ENCODE measurements around the gene MPC2.

MPC2 gene

DNA sequence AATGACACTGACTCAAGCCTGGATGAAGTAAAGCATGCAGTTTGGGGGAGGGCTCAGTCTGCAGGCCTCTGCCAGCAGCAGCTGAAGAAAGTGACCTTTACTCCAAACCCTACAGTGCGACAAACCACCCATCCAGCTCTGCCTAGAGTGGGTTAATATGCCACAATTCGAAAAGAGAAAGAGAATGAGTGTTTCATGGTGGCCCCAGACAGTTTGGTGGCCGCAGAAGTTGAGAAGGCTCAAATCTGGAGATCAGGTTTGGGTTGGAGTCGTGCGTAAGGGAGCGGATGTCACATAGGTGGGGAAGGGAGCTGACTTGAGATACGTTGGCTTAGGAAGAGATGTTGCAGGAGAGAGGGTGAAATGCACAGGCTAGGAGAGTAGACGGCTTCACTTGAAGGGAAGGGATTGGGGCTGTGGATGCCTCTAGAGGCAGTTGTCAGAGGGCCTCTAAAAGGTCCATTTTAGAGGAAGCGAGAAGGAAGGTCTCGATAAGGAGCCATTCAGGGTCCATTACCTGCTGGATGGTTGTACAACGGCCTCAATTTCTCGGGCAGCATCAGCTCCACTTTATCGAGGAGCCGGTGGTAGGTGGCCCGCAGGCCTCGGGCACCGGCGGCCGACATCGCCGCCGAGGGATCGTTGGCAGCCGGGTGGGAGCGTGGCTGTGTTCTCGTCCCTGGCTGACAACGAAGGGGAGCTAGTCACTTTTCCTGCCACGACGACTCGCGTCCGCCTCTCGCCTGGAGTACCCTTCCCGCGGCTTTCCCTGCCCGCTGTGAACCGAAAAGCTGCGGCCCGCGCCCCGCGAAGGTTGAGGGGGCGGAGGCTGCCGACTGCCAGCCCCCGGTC lies 1.4 kb downstream of the MPC2 start:
- Histone ChIP-seq H3K4me3 (ENCODE audit: low read depth in 1 of 2, low read length in 2 of 2) (peak overlapping the region; percentile 66 to 83), H3K27me3 (ENCODE audit: insufficient read depth, low read length, poor library complexity) (no peaks in the 10 kb centered on the region), H2AFZ (ENCODE audit: low read depth, low read length) (peak overlapping the region; percentile 87), H3K9me3 (ENCODE audit: insufficient read depth, low read length, severe bottlenecking) (no peaks in the 10 kb centered on the region), H3K9ac (ENCODE audit: low read depth, low read length) (peak overlapping the region; percentile 69), H3K4me1 (ENCODE audit: insufficient read depth, low read length) (peaks cover 39% of the 10 kb centered on the region), H3K27ac (ENCODE audit: low read length) (peak overlapping the region; percentile 98), H3K79me2 (ENCODE audit: insufficient read depth, low read length) (peaks cover 86% of the 10 kb centered on the region), H3K36me3 (ENCODE audit: insufficient read depth, low read length) (no peaks in the 10 kb centered on the region; the same call in 1 of the 2 replicates), H4K20me1 (ENCODE audit: insufficient read depth, low read length) (peaks cover 5% of the 10 kb centered on the region; the same call in 1 of the 2 replicates), H3K4me2 (ENCODE audit: insufficient read depth, low read length) (peak overlapping the region; percentile 92)
- TF ChIP-seq EZH2 (IDR thresholded peaks at IDR 0.05; ENCODE audit: borderline replicate concordance, low read depth, low read length, severe bottlenecking) = no peak
- TF ChIP-seq, protein P1, sequence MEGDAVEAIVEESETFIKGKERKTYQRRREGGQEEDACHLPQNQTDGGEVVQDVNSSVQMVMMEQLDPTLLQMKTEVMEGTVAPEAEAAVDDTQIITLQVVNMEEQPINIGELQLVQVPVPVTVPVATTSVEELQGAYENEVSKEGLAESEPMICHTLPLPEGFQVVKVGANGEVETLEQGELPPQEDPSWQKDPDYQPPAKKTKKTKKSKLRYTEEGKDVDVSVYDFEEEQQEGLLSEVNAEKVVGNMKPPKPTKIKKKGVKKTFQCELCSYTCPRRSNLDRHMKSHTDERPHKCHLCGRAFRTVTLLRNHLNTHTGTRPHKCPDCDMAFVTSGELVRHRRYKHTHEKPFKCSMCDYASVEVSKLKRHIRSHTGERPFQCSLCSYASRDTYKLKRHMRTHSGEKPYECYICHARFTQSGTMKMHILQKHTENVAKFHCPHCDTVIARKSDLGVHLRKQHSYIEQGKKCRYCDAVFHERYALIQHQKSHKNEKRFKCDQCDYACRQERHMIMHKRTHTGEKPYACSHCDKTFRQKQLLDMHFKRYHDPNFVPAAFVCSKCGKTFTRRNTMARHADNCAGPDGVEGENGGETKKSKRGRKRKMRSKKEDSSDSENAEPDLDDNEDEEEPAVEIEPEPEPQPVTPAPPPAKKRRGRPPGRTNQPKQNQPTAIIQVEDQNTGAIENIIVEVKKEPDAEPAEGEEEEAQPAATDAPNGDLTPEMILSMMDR (IDR thresholded peaks at IDR 0.05; ENCODE audit: borderline replicate concordance, extremely low read depth, low read length, poor library complexity, severe bottlenecking) = no peak
- DNase-seq (peak; percentile 54), ATAC-seq (ENCODE audit: insufficient read depth, low read depth) (peak; percentile 29)

DNA sequence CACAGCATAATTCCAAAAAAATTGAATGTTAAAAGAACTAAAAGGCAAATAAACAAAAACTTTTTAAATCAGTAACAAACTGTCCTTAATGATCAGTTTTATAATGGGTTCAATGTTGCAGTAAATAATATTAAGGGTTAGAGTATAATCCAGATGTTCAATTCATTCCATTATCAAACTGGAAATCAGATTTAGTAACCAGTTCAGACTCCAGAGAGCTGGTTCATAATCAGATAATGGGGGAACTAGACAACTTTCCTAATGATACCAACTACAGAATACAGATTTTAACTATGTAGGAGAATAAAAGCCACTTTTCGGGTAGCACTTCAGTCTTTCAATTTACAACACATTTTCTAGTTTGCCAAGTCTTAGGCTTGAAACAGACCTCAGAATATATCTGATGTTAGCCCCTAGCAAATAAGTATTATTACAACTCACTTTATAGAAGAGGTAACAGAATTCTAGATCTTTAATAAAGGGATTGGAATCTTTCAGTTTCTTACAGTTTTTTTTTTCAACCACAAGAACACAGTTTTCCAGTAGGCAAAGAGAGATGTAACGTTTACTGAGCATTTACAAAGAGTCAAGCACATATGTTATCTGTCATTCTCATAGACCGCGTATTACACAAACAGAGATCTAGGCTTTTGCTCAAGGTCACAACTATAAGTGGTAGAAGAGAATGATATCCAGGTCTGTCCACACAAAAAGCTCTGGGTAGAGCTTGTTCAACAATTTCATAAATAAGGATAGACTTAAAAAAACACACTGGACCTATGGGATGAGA lies 2.3 kb downstream of the MPC2 start:
- TF ChIP-seq, protein P1 (IDR thresholded peaks at IDR 0.05; ENCODE audit: borderline replicate concordance, extremely low read depth, low read length, poor library complexity, severe bottlenecking) = no peak
- TF ChIP-seq EZH2 (IDR thresholded peaks at IDR 0.05; ENCODE audit: borderline replicate concordance, low read depth, low read length, severe bottlenecking) = no peak
- Histone ChIP-seq H3K9ac (ENCODE audit: low read depth, low read length) (peak overlapping the region; percentile 69), H3K4me2 (ENCODE audit: insufficient read depth, low read length) (peak overlapping the region; percentile 92), H3K9me3 (ENCODE audit: insufficient read depth, low read length, severe bottlenecking) (no peaks in the 10 kb centered on the region), H3K27ac (ENCODE audit: low read length) (peak overlapping the region; percentile 98), H2AFZ (ENCODE audit: low read depth, low read length) (peak overlapping the region; percentile 87), H3K4me3 (ENCODE audit: low read depth in 1 of 2, low read length in 2 of 2) (peak overlapping the region; percentile 66 to 83), H3K79me2 (ENCODE audit: insufficient read depth, low read length) (peaks cover 83% of the 10 kb centered on the region), H3K36me3 (ENCODE audit: insufficient read depth, low read length) (no peaks in the 10 kb centered on the region; the same call in 1 of the 2 replicates), H4K20me1 (ENCODE audit: insufficient read depth, low read length) (peaks cover 5% of the 10 kb centered on the region; the same call in 1 of the 2 replicates), H3K4me1 (ENCODE audit: insufficient read depth, low read length) (peaks cover 39% of the 10 kb centered on the region), H3K27me3 (ENCODE audit: insufficient read depth, low read length, poor library complexity) (no peaks in the 10 kb centered on the region)
- DNase-seq = no peak
- ATAC-seq (ENCODE audit: insufficient read depth, low read depth) = no peak

DNA sequence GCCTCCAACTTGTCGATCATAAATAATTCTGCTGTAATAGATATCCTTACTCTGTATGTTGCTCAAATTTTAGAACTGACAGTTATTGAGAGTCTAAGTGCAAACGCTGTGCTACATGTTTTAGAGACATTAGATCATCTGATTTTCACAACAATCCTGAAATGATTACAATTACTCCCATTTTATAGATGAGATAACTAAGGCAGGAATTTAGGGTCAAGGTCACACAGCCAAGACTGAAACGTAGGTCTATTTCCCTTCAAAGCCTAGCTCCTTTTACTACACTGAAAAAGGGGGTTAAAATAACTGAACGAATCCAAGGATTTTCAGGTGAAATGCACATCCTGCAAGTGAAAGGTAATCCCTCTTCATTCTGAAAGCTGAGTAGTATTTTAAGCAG lies 3.1 kb downstream of the MPC2 start:
- peak overlapping the region; percentile 69 for H3K9ac ChIP-seq (ENCODE audit: low read depth, low read length)

More for the DNA sequence above, 3.1 kb downstream of the MPC2 start:
- ATAC-seq (ENCODE audit: insufficient read depth, low read depth) = no peak
- Histone ChIP-seq H3K4me2 (ENCODE audit: insufficient read depth, low read length) (peak overlapping the region; percentile 92), H3K4me3 (ENCODE audit: low read depth in 1 of 2, low read length in 2 of 2) (peak overlapping the region in 1 of 2 experiments; percentile 83; a peak in 1 of 4 replicates), H3K79me2 (ENCODE audit: insufficient read depth, low read length) (peaks cover 82% of the 10 kb centered on the region), H2AFZ (ENCODE audit: low read depth, low read length) (no peak overlapping the region), H4K20me1 (ENCODE audit: insufficient read depth, low read length) (peaks cover 5% of the 10 kb centered on the region; the same call in 1 of the 2 replicates), H3K36me3 (ENCODE audit: insufficient read depth, low read length) (no peaks in the 10 kb centered on the region; the same call in 1 of the 2 replicates), H3K9me3 (ENCODE audit: insufficient read depth, low read length, severe bottlenecking) (no peaks in the 10 kb centered on the region), H3K4me1 (ENCODE audit: insufficient read depth, low read length) (peaks cover 34% of the 10 kb centered on the region), H3K27me3 (ENCODE audit: insufficient read depth, low read length, poor library complexity) (no peaks in the 10 kb centered on the region), H3K27ac (ENCODE audit: low read length) (no peak overlapping the region)
- TF ChIP-seq, protein P1 (IDR thresholded peaks at IDR 0.05; ENCODE audit: borderline replicate concordance, extremely low read depth, low read length, poor library complexity, severe bottlenecking) = no peak
- no peak for TF ChIP-seq EZH2 (IDR thresholded peaks at IDR 0.05; ENCODE audit: borderline replicate concordance, low read depth, low read length, severe bottlenecking)
- no peak for DNase-seq

Data from DND-41 (cell line).